Gastrocnemius medialis (tissue), 4 donors: ENCODE data around the gene ZMYND15.

Experiments
- CTCF ChIP-seq, 5 experiments: fragments of 450-650 bp in 3 of 5; fragments of 200-600 bp in 2 of 5; sonication (generic) in 2 of 5; IDR thresholded peaks in 4 of 5; conservative IDR thresholded peaks in 1 of 5; 1 replicate in 4 of 5; 2 replicates in 1 of 5; pipeline ENCODE4 v1.5.1; 2016 to 2019; ENCODE audit warnings: antibody characterized with exemption in 5 of 5, mild to moderate bottlenecking in 3 of 5, moderate library complexity in 3 of 5
- POLR2A ChIP-seq, 2 donors: fragments of 450-650 bp; IDR thresholded peaks; one replicate each; pipeline ENCODE4 v1.6.1; 2017; ENCODE audit warnings: antibody characterized with exemption in 2 of 2, mild to moderate bottlenecking in 2 of 2, moderate library complexity in 2 of 2

- TF ChIP-seq CTCF (IDR thresholded peaks at IDR 0.05 in 4 of 5, conservative IDR thresholded peaks at IDR 0.05 in 1 of 5): no peak
- no peak for TF ChIP-seq POLR2A (IDR thresholded peaks at IDR 0.05)
Observed at GRCh38 chr17:4711661-4712181, 27.9 kb upstream of the ZMYND15 start.
